Activated T-cell treated with anti-CD3 and anti-CD28 coated beads, Interleukin-2, amount 50 U/mL, for 4 hours (primary cell): Measurements from ENCODE around the gene BFSP1. TPM values are rescaled to one million over a fixed set of nuclear protein-coding genes. Genes with fewer than 3 reads are reported as not detected.
A peak's percentile ranks its signal among the peaks of the same experiment; 100 is the strongest.

Experiments
- ATAC-seq, 2 donors: fragments of 200-7000 bp; cut with Tn5 transposase; one replicate each; pipeline ENCODE4 v1.10.0; 2021
- DNase-seq: peaks from one replicate; pipeline ENCODE4 v3.0.0-alpha.2; 2020
- H3K27me3 Mint-ChIP-seq: one replicate; pipeline ENCODE4 v1.8.0; 2021; ENCODE audit warnings: low read depth, mixed read lengths
- H3K36me3 Mint-ChIP-seq: one replicate; pipeline ENCODE4 v1.8.0; 2022; ENCODE audit warnings: mixed read lengths; ENCODE audit not compliant: insufficient read depth
- H3K4me1 Mint-ChIP-seq: one replicate; pipeline ENCODE4 v1.8.0; 2021; ENCODE audit warnings: low read depth, mixed read lengths
- H3K4me3 Mint-ChIP-seq: one replicate; pipeline ENCODE4 v1.8.0; 2021; ENCODE audit warnings: mild to moderate bottlenecking, moderate library complexity, mixed read lengths
- H3K9me3 Mint-ChIP-seq: one replicate; pipeline ENCODE4 v1.8.0; 2021; ENCODE audit warnings: mixed read lengths
- total RNA-seq, 3 donors: library from RNA; stranded (reverse); gene quantifications; one replicate each; pipeline ENCODE4 v1.2.1, GENCODE V29; 2021

Gene BFSP1
- under 1 TPM; 0.15 to 0.45 (median 0.16) TPM for total RNA-seq

- ATAC-seq (peak; percentile 83), DNase-seq (peak; percentile 22)
- Mint-ChIP-seq H3K27me3 (peaks cover 9% of the 10 kb centered on the region), H3K36me3 (no peaks in the 10 kb centered on the region), H3K4me1 (peaks cover 15% of the 10 kb centered on the region), H3K9me3 (no peaks in the 10 kb centered on the region), H3K4me3 (peak within 1 kb of the TSS; percentile 81)
Observed at GRCh38 chr20:17530716-17531664, at the start of gene BFSP1. BFSP1 (minus strand) TSS chr20:17531379; CDS start chr20:17531329, 50 bp downstream.

GRCh38 chr20:17580895-17581294 lies 49.7 kb upstream of the BFSP1 start:
- Mint-ChIP-seq H3K9me3 (no peaks in the 10 kb centered on the region), H3K4me1 (peaks cover 38% of the 10 kb centered on the region), H3K27me3 (no peaks in the 10 kb centered on the region), H3K36me3 (peaks cover 10% of the 10 kb centered on the region), H3K4me3 (no peak overlapping the region)
- DNase-seq (no peak), ATAC-seq (no peak)

- no peak for DNase-seq
- peak in 1 of 2 donors; percentile 38 for ATAC-seq
- Mint-ChIP-seq H3K4me1 (peaks cover 34% of the 10 kb centered on the region), H3K9me3 (no peaks in the 10 kb centered on the region), H3K36me3 (peaks cover 7% of the 10 kb centered on the region), H3K4me3 (no peak overlapping the region), H3K27me3 (no peaks in the 10 kb centered on the region)
Observed at GRCh38 chr20:17579369-17580039, 48.3 kb upstream of the BFSP1 start.

- Mint-ChIP-seq H3K27me3 (no peaks in the 10 kb centered on the region), H3K36me3 (peaks cover 5% of the 10 kb centered on the region), H3K4me1 (peaks cover 45% of the 10 kb centered on the region), H3K4me3 (no peak overlapping the region), H3K9me3 (no peaks in the 10 kb centered on the region)
- ATAC-seq (no peak), DNase-seq (no peak)
Observed at GRCh38 chr20:17576215-17576614, 45.0 kb upstream of the BFSP1 start.

GRCh38 chr20:17573463-17573862 lies 42.3 kb upstream of the BFSP1 start:
- H3K27me3 Mint-ChIP-seq, result no peaks in the 10 kb centered on the region
- peaks cover 32% of the 10 kb centered on the region for H3K4me1 Mint-ChIP-seq
- ATAC-seq, result no peak

GRCh38 chr20:17572034-17572638 lies 41.0 kb upstream of the BFSP1 start:
- Mint-ChIP-seq H3K9me3 (no peaks in the 10 kb centered on the region), H3K36me3 (peaks cover 3% of the 10 kb centered on the region), H3K27me3 (no peaks in the 10 kb centered on the region), H3K4me3 (no peak overlapping the region), H3K4me1 (peaks cover 30% of the 10 kb centered on the region)
- ATAC-seq, result no peak
- DNase-seq, result no peak

More at GRCh38 chr20:17573463-17573862, 42.3 kb upstream of the BFSP1 start:
- DNase-seq, result no peak
- H3K4me3 Mint-ChIP-seq, result no peak overlapping the region
- H3K36me3 Mint-ChIP-seq, result peaks cover 3% of the 10 kb centered on the region
- H3K9me3 Mint-ChIP-seq, result no peaks in the 10 kb centered on the region

- ATAC-seq (peak; percentile 7 to 20), DNase-seq (no peak)
- H3K9me3 Mint-ChIP-seq, result no peaks in the 10 kb centered on the region
- H3K4me1 Mint-ChIP-seq, result peaks cover 28% of the 10 kb centered on the region
- H3K4me3 Mint-ChIP-seq, result peak overlapping the region; percentile 87
- H3K36me3 Mint-ChIP-seq, result peaks cover 2% of the 10 kb centered on the region
- H3K27me3 Mint-ChIP-seq, result no peaks in the 10 kb centered on the region
Observed at GRCh38 chr20:17571153-17571527, 40.0 kb upstream of the BFSP1 start.

- Mint-ChIP-seq H3K4me1 (peaks cover 26% of the 10 kb centered on the region), H3K4me3 (peak overlapping the region; percentile 87), H3K9me3 (no peaks in the 10 kb centered on the region), H3K27me3 (no peaks in the 10 kb centered on the region), H3K36me3 (no peaks in the 10 kb centered on the region)
- DNase-seq (no peak), ATAC-seq (peak; percentile 36 to 51)
Observed at GRCh38 chr20:17570347-17571152, 39.4 kb upstream of the BFSP1 start.

GRCh38 chr20:17569616-17570346 lies 38.6 kb upstream of the BFSP1 start, which contains the start of gene DSTN:
DSTN (plus strand) TSS chr20:17570075; CDS start chr20:17570209, 134 bp downstream.
- ATAC-seq (peak; percentile 94 to 95), DNase-seq (peak; percentile 84)
- H3K4me3 Mint-ChIP-seq, result peak within 1 kb of the TSS; percentile 87
- no peaks in the 10 kb centered on the region for H3K9me3 Mint-ChIP-seq
- H3K36me3 Mint-ChIP-seq, result no peaks in the 10 kb centered on the region
- peaks cover 26% of the 10 kb centered on the region for H3K4me1 Mint-ChIP-seq
- no peaks in the 10 kb centered on the region for H3K27me3 Mint-ChIP-seq

GRCh38 chr20:17568972-17569521 lies 37.9 kb upstream of the BFSP1 start:
- H3K4me1 Mint-ChIP-seq, result peaks cover 24% of the 10 kb centered on the region
- H3K36me3 Mint-ChIP-seq, result no peaks in the 10 kb centered on the region
- DNase-seq, result peak; percentile 5
- no peaks in the 10 kb centered on the region for H3K27me3 Mint-ChIP-seq
- H3K9me3 Mint-ChIP-seq, result no peaks in the 10 kb centered on the region
- peak overlapping the region; percentile 87 for H3K4me3 Mint-ChIP-seq
- ATAC-seq, result no peak

GRCh38 chr20:17568045-17568788 lies 37.0 kb upstream of the BFSP1 start:
- Mint-ChIP-seq H3K36me3 (no peaks in the 10 kb centered on the region), H3K4me3 (peak overlapping the region; percentile 87), H3K9me3 (no peaks in the 10 kb centered on the region), H3K27me3 (no peaks in the 10 kb centered on the region), H3K4me1 (peaks cover 21% of the 10 kb centered on the region)
- ATAC-seq (no peak), DNase-seq (no peak)

GRCh38 chr20:17566345-17566744 lies 35.2 kb upstream of the BFSP1 start:
- H3K27me3 Mint-ChIP-seq, result no peaks in the 10 kb centered on the region
- DNase-seq (no peak), ATAC-seq (no peak)
- peaks cover 6% of the 10 kb centered on the region for H3K4me1 Mint-ChIP-seq
- H3K36me3 Mint-ChIP-seq, result no peaks in the 10 kb centered on the region
- no peaks in the 10 kb centered on the region for H3K9me3 Mint-ChIP-seq
- no peak overlapping the region for H3K4me3 Mint-ChIP-seq
